Stimulated activated naive CD4-positive, alpha-beta T cell treated with Interleukin-2 at 50 U/mL for 16 hours (primary cell): ENCODE data around the gene MAMDC4.
"Not testable (repeated sequence)": the region's sequence is repeated elsewhere in the genome, so short reads cannot be mapped to it uniquely, and the experiment has no call there.

Experiments used
- DNase-seq: peaks from one replicate; lab custom pipeline; 2025; lab: John Stamatoyannopoulos, UW

MAMDC4 gene

DNA sequence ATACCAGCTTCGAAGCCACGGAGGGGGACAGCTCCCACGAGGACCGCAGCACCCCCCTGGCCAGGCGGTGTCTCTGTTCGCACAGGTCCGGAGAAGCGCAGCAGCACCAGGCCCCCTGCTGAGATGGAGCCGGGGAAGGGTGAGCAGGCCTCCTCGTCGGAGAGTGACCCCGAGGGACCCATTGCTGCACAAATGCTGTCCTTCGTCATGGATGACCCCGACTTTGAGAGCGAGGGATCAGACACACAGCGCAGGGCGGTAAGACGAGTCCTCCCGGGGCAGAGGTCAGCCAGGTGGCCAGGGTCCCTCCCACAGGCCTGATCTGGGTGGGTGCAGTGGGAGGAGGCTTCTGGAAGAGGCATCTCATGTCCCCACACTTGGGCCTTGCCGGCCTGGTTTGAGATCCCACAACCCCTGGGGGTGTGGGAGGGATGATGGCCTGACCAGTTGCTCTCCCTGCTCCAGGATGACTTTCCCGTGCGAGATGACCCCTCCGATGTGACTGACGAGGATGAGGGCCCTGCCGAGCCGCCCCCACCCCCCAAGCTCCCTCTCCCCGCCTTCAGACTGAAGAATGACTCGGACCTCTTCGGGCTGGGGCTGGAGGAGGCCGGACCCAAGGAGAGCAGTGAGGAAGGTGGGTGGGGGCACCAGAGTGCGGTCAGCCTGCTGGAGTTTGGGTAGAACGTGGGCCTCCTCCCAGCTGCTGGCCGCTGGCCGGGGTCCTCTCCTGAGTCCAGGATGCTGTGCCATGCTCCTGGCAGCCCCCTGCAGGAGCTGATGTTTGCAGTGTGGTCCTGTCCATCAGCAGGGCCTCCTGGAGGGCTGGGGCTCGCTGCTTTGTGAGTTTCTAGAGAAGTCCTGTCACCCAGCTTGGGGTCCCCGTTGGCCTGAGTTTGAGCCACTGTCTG is 12.7 kb upstream of the MAMDC4 start:
- no peak for DNase-seq

DNA sequence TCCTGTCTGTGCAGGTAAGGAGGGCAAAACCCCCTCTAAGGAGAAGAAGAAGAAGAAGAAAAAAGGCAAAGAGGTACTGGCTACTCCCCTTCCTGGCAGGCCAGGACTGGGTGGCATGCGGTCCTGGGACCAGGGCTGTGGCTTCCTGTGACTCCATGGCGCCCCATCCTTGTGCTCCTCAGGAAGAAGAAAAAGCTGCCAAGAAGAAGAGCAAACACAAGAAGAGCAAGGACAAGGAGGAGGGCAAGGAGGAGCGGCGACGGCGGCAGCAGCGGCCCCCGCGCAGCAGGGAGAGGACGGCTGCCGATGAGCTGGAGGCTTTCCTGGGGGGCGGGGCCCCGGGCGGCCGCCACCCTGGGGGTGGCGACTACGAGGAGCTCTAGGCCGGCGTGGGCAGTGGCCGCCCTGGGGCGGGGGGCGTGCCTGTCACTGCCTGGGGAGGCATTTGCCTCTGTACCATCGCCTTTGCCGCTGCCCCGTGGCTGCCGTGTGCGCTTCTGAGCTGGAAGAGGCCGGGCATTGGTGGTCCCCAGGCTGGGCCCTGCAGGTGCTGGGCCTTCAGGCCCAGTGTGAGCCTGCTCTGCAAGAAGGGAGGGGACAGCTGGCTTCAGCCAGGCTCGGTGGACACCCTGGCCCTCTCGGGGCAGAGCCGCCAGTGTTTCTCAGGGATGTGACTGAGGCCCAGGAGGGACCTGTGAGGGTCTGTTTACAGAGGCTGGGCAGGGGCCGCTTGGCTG is 11.8 kb upstream of the MAMDC4 start:
- DNase-seq = no peak

DNA sequence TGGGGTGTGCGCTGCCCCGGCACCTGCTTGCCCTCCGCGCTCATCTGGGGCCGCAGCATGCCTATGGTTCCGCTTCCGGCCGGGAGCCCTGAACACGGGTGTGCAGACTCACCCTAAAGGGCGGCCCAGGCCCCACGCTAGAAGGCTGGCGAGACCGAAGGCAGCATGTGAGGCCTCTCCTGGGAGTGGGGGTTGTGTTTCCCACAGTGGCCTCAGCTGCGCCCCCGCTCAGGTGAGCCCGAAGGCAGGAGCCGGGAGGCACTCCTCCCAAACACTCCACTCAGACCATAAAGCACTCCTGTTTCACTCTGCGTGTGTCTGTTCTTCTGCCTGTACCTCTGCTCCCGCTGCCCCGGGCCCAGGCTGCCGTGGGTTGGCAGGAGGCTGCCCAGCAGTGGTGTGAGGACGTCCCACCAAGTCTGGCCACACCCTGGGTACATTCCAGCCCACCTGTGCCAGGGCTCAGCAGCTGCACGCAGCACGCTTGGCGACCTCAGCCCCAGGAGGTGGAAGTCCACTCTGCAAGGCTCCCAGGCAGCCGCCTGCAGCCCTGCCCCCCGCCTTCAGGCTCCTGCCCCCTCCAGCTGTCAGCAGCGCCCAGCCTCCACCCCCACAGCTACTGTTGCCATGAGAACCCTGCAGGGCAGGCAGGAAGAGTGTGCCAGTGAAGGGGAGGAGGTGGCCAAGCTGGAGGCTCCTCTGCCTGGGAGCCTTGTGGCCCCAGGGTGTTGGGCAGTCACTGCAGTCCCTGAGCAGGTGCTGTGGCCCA is 11.1 kb upstream of the MAMDC4 start:
- no peak for DNase-seq

DNA sequence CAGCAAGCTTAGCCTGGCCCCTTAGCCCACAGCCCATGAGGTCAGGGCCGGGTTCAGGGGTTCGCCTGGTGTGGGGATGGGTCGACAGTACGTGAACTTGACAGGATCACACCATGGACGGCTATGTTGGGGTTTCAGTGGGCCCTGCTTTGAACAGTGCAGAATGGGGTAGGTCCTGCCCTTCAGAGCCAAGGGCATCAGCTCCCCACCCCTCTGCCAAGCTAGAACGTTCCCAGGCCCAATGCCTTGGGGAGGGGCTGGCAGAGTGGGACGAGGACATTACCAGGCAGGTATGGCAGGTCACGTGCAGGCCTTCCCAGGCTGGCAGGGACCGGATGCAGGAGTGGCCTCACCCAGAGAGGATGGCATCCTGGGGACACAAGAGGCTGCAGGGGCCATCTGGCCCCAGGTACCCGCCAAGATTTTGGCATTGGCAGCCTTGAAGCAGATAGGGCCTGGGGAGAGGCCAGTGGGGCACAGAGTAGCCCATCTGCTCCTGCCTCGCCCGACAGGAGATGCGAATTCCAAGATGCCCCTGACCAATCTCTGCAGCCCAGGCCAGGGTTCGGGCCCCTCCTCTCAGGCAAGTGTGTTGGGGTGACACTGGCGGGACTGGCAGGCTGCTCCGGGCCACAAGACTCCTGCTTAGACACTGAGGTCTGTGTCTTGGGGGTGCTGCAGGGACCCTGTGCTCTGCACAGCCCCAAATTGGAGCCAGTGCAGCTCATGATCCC is 10.3 kb upstream of the MAMDC4 start:
- DNase-seq = not testable (repeated sequence)

DNA sequence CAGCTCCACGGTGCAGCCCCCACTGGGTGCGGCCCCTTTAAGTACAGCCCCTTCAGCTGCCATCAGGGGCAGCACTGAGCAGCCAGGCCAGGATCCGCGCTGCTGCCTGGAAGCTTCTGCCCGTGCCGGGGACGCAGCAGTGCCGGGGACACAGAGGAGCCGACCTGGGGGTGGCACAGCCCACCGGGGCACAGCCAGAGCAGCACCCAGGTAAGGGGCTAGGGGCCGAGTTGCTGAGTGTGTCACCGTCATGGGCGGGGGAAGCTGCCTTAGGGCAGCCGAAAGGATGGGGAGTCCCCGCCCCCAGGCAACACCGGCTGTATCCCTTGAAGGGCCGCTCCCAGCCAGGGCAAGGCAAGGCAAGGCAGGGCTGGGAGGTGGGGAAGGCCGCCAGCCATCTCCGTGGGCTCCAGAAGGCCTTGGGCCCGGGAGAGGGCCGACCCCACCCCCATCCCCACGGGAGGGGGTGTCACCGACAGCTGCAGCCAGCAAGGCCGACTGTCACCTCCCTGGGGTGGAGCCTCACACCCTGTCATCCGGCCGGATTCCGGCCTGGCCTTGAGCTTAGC is 9.7 kb upstream of the MAMDC4 start, which contains the start of gene AJM1:
Gene AJM1, plus strand, starts transcription at position 99 of the 569 bp plus-strand sequence. CDS start 1,937 bp downstream, outside the sequence.
- DNase-seq = peak; percentile 76

DNA sequence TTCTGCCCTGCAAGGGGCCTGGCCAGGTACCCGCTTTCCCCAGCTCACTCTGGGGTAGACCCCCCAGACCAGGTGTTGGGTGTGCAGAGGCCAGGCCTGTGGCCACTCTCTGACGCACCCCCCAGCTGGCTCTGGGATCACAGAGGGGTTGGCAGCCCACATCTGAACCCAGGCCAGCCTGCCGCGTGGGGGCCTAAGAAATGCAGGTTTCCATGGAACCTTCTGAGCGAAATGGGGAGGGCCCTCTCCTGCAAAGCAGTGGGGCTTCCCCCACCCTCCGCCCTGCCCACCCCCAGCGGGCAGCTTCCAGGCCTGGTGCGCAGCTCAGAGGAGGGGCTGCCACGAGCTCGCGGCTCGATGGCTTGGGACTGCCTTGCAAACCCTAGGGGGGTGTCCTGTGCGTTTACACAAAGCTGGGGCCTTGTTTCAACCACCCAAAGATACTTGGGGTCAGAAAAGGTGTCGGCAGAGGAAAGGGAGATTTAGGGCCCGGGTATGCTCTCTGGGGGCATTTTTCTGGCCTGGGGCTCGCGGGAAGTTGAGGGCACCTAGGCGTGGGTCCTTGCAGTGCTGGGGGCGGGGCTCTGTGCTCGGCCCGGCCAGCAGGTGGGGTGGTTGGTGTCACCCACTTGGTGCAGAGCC is 8.9 kb upstream of the MAMDC4 start:
- not testable (repeated sequence) for DNase-seq

DNA sequence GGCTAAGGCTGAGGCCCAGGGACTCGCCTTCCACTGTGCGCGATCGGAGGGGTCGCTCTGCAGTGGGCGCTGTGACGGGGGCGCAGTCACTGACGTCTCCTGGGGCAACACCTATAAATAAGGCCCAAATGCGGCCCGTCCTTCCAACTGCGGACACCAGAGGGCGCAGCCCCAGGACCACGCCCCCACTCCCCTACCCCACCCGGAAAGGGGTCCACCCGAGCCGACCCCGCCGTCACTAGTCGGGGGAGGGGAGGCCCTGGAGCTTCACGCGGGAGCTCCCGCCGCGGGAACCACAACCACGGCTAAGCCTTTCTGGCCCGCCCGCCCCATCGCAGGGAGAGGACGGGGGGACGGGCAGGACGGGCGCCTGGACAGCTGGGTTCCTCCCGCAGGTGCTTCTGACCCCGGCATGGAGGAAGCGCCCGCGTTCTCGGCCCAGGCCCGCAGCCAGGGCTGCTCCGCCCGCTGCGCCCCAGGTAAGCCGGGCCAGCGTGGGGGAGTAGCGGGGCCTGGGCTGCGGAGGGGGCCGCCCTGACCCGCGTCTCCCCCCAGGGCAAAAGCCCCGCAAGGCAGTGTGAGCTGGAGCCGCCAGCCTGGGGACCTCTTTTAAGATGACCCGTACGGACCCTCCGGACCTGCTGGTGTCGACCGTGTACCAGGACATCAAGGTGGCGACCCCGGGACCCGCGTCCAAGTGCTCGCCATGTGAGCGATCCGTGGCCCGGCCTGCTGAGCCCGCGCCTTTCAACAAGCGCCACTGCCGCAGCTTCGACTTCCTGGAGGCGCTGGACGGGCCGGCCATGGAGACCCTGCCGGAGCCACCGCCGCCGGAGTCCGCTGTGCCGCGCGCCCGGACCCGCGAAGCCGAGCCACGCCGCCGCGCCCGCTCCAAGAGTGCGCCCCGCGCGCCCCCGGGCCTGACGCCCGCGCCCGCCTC is 8.1 kb upstream of the MAMDC4 start:
- peak; percentile 34 for DNase-seq

DNA sequence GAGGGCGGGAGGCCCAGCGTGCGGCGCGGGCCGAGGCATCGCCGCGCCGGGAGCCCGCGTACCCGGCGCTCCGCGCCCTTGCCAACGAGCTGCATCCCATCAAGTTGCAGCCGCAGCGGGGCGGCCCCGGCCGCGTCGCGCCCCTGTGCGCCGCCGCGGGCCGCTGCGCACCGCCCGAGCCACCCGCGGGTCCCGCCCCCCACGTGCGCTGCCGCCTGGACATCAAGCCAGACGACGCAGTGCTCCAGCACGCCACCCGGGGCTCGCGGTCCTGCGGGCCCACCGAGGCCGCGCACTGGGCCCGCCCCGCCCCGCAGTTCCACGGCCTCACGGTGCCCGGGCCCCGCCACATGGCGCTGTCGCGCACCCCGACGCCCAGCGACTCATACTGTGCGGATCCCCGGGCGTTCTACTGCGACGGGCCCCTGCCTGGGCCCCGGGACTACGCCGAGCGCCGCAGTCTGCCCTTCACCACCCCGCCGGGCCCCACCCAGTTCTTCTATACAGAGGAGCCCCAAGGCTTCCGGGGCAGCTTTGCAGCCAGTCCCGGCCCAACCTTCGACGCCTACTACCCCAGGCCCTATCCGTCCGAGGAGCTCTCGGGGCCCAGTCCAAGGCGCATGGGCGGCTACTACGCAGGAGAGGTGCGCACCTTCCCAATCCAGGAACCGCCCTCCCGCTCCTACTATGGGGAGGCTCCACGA is 7.2 kb upstream of the MAMDC4 start:
- DNase-seq = no peak

DNA sequence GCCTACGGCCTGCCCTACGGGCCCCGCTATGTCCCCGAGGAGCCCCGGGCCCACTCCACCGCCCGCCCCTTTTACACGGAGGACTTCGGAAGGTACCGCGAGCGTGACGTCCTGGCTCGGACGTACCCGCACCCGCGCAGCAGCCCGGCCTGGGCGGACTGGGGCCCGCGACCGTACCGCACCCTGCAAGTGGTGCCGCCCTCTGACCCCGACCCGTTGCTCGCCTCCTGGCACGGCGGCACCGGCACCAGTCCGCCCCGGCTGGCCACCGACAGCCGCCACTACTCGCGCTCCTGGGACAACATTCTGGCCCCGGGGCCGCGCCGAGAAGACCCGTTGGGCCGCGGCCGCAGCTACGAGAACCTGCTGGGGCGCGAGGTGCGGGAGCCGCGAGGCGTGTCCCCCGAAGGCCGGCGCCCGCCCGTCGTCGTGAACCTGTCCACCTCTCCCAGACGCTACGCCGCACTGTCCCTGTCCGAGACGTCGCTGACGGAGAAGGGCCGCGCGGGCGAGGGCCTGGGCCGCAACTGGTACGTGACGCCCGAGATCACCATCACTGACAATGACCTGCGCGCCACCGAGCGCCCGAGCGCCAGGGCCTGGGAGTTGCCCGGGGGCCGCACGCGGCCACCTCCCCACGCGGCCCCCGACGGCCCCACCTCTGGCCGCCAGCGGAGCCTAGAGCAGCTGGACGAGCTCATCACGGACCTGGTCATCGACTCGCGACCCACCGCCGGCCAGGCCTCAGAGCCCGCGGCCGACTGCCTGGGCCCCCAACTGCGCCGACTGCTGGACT is 6.5 kb upstream of the MAMDC4 start:
- DNase-seq = no peak

DNA sequence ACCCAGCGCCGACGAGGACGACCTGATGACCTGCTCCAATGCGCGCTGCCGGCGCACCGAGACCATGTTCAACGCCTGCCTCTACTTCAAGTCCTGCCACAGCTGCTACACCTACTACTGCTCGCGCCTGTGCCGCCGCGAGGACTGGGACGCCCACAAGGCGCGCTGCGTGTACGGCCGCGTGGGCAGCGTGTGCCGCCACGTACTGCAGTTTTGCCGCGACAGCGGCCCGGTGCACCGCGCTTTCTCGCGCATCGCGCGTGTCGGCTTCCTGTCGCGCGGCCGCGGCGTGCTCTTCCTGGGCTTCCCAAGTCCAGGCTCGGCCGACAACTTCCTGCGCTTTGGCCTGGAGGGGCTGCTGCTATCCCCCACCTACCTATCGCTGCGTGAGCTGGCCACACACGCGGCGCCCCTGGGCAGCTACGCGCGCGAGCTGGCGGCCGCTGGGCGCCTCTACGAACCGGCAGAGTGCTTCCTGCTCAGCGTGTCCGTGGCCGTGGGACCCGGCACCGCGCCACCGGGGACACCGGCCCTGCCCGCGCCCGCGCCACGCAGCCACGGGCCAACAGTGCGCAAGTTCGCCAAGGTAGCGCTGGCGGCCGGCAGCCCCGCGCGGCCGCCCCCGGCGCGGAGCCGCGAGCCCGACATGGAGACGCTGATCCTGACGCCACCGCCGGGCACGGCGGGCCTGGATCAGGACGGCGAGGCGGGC is 5.6 kb upstream of the MAMDC4 start:
- no peak for DNase-seq

DNA sequence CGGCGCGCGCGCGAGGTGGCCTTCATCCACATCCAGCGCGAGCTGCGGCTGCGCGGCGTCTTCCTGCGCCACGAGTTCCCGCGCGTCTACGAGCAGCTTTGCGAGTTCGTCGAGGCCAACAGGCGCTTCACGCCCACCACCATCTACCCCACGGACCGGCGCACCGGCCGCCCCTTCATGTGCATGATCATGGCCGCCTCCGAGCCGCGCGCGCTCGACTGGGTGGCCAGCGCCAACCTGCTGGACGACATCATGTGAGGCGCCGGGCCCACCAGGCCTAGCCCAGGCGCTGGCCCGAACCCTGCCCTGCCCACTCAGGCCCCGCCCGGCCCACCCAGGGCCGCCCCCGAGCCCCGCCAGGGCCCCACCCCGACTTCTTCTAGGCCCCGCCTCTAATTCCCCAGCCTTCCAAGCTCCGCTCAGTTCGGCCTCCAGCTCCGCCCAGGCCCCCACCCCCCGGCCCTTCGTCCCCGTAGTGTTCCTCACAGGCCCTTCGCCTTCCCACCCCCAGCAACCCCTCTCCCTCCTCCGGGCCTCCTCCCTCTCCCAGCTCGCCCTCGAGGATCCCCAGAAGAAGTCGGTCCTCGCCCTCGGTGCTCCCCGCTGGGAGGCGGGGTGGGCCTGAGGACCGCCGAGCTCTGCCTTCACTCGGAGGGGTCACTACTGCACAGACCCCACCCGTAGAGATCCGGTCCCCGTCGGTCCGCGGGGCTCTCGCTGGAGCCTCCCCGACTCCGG is 4.9 kb upstream of the MAMDC4 start:
- no peak for DNase-seq

DNA sequence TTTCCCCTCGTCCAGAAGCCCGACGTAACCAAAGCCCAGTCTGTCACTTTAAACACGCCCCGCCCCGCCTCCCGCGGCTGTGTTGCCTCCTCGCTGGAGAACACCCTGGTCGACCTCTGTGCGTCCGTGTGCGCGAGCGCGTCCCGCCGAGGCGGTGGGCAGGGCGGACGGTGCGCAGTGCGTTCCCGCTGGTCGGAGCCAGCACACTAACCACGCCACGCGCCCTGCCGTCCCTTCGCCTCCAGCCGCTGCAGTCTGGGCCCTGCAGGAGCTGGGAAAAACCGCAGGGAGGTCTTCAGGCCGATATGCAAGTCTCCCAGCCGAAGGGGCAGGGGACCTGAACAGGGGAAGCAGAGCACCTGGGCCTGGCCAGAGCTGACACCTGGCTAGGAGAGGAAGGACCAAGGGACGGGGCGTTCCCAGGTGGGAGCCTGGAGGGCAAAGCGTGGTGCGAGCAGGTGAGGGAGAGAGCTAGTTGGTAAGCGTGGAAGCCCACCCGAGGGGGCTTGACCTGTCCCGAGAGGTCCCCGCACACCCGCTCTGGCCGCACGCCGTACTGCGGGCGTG is 4.2 kb upstream of the MAMDC4 start:
- peak; percentile 78 for DNase-seq

DNA sequence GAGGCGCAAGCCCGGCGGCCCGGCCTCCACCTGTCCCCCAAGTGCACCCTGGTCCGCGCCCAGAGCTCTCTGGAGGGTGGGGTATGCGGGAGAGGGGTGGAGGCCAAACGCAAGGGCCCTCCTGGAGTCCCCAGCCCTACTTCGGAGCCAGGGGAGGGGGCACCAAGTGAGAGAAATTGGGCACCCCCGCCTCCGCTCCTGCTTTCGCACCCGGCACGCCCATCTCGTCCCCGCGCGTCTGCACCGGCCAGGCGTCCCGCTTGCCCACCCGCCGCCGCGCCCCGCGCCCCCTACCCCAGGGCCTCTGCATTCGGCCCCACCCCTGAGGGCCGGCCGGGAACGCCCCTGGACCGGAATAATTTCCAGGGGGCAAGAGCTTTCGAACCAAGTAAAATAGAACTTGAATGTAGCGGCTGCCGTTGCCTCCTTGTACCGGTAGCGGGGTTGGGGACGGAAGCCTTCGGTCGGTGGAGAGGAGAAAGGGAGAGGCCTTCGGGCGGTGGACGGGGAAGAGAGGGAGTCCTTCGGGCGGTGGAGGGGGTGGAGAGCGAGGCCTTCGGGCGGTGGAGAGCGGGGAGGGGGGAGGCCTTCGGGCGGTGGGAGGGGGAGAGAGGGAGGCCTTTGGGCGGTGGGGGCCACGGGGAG is 3.6 kb upstream of the MAMDC4 start:
- DNase-seq = peak; percentile 42

DNA sequence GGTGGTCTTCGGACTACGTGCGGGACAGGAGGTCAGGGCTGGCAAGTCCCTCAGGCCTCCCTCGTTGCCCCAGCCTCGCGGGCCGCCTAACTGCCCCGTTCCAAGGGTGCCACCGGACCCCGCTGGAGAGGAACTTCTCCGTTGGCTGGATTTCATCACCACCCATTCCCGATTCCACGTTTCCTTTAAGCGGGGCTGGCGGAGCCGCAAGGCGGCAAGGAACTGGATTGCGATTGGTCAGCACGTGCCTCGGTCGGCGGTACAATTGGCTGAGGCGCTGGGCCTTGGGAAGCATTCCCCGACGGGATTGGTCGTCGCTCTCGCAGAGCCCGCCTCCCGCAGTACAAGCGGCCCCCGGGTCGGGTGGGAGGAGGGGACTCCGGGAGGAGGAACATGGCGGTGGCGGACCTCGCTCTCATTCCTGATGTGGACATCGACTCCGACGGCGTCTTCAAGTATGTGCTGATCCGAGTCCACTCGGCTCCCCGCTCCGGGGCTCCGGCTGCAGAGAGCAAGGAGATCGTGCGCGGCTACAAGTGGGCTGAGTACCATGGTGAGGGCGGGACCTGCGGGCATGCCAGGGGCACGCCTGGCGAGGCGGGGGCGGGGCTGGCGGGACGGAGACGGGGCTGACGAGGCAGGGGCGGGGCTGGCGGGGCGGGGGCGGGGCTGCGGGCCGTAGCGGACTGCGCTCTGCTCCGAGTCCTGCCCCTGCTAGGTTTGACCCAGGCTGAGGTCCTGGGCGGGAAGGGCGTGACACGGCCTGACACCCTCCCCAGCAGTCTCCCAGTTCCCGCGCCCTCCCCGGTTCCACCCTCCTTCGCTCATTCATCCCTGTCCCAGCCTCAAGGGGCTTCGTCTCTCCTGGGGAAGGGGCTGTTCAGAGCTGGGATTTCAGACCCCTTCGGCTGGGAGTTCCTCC is 2.8 kb upstream of the MAMDC4 start, which contains the start of gene PHPT1:
Gene PHPT1, plus strand, starts transcription at position 372 of the 922 bp plus-strand sequence. Its CDS starts 22 bp downstream, at position 394.
- DNase-seq = peak; percentile 98
